HG02610 (cell line): Measurements from ENCODE around the gene HIRA.

ENCODE experiments used
- ATAC-seq: cut with Tn5 transposase; IDR thresholded peaks from one replicate; pipeline ENCODE4 v1.9.1; 2021; ENCODE audit warnings: mild to moderate bottlenecking, moderate library complexity; ENCODE audit not compliant: unreplicated experiment

HIRA gene, protein sequence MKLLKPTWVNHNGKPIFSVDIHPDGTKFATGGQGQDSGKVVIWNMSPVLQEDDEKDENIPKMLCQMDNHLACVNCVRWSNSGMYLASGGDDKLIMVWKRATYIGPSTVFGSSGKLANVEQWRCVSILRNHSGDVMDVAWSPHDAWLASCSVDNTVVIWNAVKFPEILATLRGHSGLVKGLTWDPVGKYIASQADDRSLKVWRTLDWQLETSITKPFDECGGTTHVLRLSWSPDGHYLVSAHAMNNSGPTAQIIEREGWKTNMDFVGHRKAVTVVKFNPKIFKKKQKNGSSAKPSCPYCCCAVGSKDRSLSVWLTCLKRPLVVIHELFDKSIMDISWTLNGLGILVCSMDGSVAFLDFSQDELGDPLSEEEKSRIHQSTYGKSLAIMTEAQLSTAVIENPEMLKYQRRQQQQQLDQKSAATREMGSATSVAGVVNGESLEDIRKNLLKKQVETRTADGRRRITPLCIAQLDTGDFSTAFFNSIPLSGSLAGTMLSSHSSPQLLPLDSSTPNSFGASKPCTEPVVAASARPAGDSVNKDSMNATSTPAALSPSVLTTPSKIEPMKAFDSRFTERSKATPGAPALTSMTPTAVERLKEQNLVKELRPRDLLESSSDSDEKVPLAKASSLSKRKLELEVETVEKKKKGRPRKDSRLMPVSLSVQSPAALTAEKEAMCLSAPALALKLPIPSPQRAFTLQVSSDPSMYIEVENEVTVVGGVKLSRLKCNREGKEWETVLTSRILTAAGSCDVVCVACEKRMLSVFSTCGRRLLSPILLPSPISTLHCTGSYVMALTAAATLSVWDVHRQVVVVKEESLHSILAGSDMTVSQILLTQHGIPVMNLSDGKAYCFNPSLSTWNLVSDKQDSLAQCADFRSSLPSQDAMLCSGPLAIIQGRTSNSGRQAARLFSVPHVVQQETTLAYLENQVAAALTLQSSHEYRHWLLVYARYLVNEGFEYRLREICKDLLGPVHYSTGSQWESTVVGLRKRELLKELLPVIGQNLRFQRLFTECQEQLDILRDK

GRCh38 chr22:19431649-19432132 lies at the start of gene HIRA:
Gene HIRA (minus strand): TSS chr22:19431733. CDS start chr22:19431476, 257 bp downstream.
- peak; percentile 37 for ATAC-seq

GRCh38 chr22:19480789-19481188 lies 49.3 kb upstream of the HIRA start:
- ATAC-seq: no peak

- ATAC-seq: no peak
These were observed 48.6 kb upstream of the HIRA start for GRCh38 chr22:19480173-19480568.

- peak; percentile 83 for ATAC-seq
These were observed 48.0 kb upstream of the HIRA start, which contains the start of gene CDC45 for GRCh38 chr22:19479355-19480172. Gene CDC45 (plus strand): TSS chr22:19479920. CDS start chr22:19479969, 49 bp downstream.

- peak; percentile 48 for ATAC-seq
These were observed 47.4 kb upstream of the HIRA start, which contains the start of gene UFD1 for GRCh38 chr22:19478901-19479354. Gene UFD1 (minus strand): TSS chr22:19479193. CDS start chr22:19479085, 108 bp downstream.

- ATAC-seq: no peak
These were observed 46.7 kb upstream of the HIRA start for GRCh38 chr22:19478045-19478900.

- ATAC-seq: no peak
These were observed 46.0 kb upstream of the HIRA start for GRCh38 chr22:19477321-19478044.

DNA sequence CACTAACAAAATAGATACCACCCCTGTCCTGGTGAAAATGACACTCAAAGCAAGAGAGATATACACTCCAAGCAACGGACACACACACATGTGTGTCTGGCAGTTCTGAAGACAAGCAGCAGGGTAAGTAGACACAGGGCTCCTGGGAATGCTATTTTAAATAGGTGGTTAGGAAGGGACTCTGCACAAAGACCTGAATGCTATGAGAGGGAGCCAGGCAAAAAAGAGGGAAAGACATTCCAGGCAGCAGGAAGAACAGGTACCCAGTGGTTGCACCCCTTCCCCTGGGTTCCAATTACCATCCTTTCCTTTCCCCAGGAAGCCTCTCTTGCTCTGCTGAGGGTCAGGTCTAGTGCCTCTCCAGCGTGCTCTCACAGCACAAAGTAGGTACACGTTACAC lies 44.5 kb upstream of the HIRA start:
- ATAC-seq: no peak

GRCh38 chr22:19473578-19473977 lies 42.0 kb upstream of the HIRA start:
- no peak for ATAC-seq

- no peak for ATAC-seq
These were observed 40.7 kb upstream of the HIRA start for GRCh38 chr22:19472233-19472632.

DNA sequence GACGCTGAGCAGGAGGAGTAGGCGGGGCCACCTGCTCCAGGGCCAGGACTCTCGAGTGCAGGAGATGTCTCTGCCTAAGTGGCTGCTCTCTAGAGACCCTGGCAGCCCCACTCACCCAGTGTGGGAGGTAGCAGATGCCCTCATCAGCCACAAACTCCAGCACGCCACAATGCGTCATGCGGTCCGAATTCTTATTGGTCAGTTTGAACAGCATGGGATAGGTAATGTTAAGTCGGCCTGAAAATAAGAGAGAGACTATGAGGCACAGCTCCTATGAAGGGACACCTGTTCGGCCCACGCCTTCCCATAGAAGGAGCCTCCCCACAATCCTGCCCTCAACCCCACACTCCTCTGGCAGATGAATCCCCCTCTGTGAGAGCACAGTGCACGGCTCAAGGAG lies 40.0 kb upstream of the HIRA start:
- no peak for ATAC-seq

- ATAC-seq: no peak
These were observed 38.5 kb upstream of the HIRA start for GRCh38 chr22:19470010-19470409.

DNA sequence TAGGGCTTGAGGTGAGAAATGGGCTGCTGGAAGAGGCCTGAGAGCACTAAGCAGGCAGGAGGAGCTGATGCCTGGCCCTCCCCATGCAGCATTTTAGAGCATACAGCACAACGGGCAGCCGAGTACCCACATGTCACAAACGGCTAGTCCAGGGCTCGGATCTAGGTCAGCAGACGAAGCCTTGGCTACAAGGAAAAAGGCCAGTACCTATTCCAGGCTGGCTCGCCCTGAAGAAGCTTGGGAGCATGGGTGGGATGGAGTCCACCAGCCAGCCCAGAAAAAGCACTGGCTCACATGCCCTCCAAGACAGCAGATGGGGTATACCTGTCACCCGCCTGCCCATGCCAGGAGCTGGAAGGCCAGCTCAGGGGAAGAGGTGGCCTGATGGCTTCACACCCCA lies 37.9 kb upstream of the HIRA start:
- ATAC-seq: no peak

- ATAC-seq: no peak
These were observed 36.4 kb upstream of the HIRA start for GRCh38 chr22:19467912-19468311.

- ATAC-seq: no peak
These were observed 35.6 kb upstream of the HIRA start for GRCh38 chr22:19466848-19467752.

GRCh38 chr22:19466126-19466716 lies 34.7 kb upstream of the HIRA start:
- no peak for ATAC-seq

DNA sequence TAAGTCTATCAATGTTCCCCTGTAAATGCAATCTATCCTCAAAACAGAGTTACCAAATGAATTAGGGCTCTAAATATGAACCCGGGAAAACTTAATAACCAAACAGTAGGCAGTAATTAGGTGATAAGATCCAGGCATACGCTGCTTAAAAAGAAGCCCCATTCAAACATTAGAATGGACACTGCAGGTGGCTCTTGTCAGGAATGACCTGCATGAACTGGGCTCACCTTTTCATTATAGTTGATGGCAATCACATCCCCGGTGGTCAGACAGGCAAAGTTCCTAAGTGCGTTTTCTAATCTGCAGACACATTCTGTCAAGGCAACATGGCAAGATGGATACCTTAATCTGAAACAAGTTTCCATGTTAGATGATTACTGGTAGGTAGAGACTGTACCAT lies 33.4 kb upstream of the HIRA start:
- ATAC-seq: no peak
